Testis (tissue), 2 donors: Measurements from ENCODE around the gene TTBK1.

Experiments
- CTCF ChIP-seq, 3 experiments: fragments of 450-650 bp in 2 of 3; fragments of 200-600 bp in 1 of 3; sonication (generic) in 1 of 3; IDR thresholded peaks; one replicate each; pipeline ENCODE4 v1.5.1; 2016 to 2019; ENCODE audit warnings: antibody characterized with exemption in 3 of 3, mild to moderate bottlenecking in 2 of 3, moderate library complexity in 1 of 3
- POLR2A ChIP-seq: fragments of 450-650 bp; IDR thresholded peaks from one replicate; pipeline ENCODE4 v1.6.1; 2017; ENCODE audit warnings: antibody characterized with exemption, mild to moderate bottlenecking, moderate library complexity

DNA sequence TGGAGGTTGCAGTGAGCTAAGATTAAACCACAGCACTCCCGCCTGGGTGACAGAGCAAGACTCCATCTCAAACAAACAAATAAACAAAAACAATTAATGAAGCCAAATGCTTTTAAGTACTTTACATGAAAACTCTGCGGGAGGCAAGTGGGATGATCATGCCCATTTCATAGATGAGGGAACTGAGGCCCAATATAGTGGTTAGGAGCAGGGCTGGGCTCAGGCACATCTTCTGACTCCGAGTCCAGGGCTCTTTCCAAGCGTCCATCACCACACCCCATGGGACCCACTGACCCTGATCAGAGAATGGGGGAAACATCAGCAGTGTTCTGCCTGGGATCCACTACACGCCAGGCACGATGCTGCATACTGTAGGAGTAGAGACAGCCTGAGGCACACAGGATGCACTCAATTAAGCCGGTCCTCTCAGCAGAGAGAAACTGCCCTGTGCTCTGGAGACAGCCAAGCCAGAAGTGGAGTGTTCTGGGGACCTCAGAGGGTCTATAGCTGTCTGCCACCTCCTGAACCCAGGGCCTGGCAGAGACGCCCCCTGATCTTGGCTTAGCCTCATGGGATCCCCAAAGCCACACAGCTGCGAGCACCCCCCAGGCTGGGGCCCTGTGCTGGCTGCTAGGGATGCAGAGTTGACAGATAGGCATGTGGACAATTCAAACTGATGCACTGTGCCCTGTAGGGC, 13.5 kb downstream of the TTBK1 start:
- TF ChIP-seq CTCF (IDR thresholded peaks at IDR 0.05) (no peak), POLR2A (no peak)
